NCI-H2171 (cell line): Measurements from ENCODE around the gene PPP1R12B.
"Not testable (repeated sequence)": the region's sequence is repeated elsewhere in the genome, so short reads cannot be mapped to it uniquely, and the experiment has no call there.

Experiments used
- DNase-seq: peaks from one replicate; lab custom pipeline; 2025; lab: John Stamatoyannopoulos, UW

PPP1R12B gene

DNA sequence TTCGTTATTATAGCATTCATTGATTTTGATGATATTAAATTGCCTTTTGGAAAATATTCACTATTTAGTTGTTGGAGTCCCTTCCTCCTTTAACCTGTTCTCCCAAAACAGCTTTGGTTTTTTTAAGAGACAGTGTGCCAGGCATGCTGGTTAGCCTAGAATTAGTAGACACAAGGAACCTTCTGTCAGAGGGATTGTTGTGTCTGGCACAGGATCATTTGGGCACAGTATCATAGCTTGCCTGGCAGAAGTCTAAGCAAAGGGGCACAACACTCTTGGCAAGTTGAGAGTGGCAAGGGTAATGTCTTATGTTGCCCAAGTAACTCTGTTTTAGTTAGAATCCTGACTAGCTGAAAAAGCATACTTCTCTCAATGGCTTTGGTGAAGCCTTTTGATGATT lies 49.9 kb downstream of the PPP1R12B start:
- not testable (repeated sequence) for DNase-seq

DNA sequence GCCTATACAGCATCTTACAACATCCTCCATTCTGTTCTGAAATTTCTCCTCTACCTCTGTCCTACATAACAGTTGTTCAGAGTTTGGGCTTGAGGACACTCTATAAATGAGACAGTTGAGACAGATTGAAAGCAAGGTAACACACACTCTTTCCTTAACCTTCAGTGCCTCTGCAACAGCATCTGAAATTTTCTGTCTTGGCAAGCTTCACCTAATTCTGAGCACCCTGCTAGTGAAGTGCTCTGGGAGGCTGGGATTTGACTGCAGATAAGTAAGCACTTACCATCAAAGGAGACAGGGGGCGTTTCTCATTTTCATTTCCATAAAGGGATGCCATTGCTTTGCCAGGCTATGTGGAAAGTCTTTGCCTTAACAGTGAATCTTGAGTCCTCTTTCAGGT lies 53.3 kb downstream of the PPP1R12B start:
- not testable (repeated sequence) for DNase-seq

DNA sequence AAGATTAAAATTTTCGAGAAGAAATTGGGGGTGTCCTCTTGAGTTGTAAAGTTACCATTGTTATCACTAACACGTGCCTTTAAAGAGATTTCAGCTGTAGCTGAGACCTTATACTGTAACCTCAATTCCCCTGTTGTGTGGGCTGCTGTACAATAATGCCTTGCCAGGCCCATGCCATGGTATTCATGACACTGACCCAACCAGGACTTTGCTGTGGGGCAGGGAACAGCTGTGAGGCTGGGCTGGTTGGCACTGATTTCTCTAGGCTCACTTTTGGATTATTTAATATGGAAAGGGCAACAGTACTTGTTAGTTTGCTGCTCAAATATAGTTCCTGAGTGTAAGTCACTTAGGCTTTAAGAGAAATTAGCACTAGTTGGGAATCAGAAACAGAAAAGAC lies 54.9 kb downstream of the PPP1R12B start:
- not testable (repeated sequence) for DNase-seq

DNA sequence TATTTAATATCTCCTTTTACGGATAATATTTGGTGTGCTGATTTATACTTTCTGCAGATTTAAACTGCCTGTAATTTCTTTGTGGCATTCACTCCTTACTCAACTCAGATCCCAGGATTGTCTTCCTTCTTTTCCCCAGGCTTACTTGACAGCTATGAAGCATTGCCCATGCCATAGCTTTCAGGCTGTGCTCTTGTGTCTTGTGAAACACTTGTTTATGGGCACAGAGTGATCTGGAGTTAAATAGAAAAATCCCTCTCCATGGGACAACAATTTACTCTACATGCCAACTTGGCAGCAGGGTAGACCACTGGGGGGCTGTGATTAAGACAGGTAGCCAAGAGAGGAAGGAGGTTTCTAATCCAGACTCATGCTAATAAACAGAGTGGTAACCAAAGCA lies 57.4 kb downstream of the PPP1R12B start:
- DNase-seq: no peak

DNA sequence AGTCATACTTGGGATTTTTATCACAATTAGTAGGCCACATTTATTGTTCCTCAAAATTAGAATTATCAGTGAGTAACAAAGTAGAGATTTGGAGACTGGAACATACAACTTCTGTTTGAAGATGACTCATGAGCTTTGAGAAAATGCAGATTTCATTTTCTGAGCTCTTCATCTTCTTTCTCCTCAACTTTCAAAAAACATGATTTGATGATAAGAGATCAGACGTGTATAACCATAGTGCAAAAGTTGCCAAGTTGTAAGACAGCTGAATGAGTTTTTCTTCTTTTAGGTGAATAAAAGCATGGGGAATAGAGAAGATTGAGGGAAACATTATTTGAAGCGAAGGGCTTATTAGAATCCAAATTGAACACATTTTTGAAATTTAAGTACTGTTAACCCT lies 58.4 kb downstream of the PPP1R12B start:
- DNase-seq: not testable (repeated sequence)

DNA sequence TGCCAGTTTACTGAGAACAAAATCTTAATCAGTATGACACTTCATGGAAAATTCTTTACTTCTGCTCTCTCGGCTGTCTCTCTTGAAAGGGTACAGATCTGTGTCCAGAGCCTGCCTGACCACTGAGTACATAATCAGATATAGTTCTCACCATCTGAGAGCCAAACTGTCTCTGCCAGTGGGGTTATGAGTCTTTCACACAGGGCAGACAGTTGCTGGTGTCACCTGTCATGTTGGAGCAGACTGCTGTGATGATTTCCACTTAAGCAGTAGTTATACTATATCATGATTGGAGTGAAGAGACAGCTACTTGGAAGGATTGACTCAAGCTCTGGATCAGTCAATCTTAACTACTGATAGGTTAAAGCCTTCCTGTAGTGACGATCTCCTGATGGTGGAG lies 58.9 kb downstream of the PPP1R12B start:
- not testable (repeated sequence) for DNase-seq

DNA sequence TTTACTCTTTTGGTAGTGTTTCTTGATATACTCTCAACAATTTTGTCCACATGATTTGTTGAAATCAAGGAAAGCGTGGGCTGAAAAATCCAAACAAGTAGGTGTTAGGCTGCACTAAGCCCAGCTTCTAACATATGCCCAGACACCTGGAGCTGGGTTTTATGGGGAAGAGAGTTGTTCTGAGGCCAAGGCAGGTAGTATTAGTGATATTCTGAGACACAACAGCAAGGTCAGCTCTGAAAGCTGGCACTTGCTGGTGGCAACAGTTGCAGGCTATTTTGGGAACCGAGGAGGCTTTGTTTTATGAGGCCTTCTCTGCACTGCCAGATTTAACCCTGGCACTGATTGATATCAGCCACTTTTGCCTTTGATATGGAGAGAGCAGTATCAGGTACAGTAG lies 61.8 kb downstream of the PPP1R12B start:
- DNase-seq: not testable (repeated sequence)

DNA sequence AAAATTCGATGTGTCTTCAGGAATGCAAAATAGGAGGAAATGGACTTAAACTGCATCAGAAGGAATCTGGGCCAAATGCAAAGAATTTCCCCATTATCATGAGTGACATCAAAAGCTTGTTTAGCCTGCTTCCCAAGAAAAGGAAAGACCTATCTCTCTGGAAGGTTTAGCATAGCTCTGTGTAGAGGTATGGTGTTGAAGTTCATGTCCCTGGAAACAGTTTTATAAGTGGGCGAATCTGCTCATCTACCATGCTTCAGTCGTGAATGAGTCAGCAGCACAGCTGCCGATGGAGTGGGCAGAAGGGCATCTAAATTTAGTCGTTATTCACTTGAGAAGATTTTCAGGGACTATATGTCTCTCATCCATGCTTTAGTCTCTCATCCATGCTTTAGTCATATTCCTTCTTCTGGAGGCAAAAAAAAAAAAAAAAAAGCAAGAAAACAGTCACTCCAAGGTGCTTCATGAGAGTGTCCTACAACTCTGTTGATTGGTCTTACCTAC lies 62.4 kb downstream of the PPP1R12B start:
- DNase-seq: not testable (repeated sequence)

DNA sequence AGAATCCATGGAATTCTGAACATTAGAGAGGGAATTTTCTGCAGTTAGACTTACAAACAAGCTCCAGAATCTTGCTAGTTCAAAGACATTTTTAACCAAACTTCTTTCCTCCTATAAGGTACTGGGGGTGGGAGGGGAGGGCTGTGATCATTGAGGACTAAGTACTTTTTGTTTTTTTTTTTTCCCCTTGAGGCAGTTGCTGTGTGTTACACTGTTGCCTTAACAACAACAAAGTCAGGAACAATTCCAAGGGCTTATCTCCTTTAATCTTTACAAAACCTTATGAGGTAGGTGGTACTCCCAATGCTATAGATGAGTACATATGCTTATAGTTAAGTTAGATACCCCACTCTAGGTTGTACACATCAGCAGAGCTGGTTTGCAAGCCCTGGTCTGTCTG lies 62.9 kb downstream of the PPP1R12B start:
- no peak for DNase-seq

DNA sequence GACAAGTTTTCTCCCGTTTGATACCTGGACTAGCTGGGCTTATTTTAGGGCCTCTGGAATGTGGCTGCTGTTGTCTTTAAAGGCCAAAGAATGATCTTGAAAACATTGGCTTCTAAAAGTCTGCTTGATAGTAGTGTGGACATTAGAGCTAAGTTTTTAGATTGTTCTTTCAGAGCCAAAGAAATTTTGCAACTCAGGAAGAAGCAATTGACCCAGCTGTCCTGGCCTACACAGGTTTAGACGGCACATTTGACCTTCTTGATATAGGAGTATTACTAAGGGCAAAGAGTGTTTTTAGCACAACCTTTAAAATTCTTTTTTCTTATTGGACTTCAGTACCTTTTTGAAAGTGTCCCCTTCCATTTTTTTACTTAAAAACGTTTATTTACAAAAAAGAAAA lies 63.9 kb downstream of the PPP1R12B start:
- not testable (repeated sequence) for DNase-seq

DNA sequence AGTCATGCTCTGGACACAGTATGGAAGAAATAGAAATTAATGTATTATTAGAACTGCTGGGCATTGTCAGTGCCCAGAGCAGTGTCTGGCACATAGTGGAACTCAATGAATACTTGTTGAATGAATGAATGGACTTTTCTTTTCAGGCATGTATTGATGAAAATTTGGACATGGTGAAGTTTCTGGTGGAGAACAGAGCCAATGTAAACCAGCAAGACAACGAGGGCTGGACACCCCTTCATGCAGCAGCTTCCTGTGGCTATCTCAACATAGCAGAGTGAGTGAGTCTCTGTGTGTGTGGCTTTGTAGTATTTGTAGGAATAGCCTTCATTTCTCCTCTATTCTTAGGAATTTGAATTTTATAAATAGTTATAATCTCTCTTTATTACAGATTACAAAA lies 68.1 kb downstream of the PPP1R12B start:
- DNase-seq: no peak

DNA sequence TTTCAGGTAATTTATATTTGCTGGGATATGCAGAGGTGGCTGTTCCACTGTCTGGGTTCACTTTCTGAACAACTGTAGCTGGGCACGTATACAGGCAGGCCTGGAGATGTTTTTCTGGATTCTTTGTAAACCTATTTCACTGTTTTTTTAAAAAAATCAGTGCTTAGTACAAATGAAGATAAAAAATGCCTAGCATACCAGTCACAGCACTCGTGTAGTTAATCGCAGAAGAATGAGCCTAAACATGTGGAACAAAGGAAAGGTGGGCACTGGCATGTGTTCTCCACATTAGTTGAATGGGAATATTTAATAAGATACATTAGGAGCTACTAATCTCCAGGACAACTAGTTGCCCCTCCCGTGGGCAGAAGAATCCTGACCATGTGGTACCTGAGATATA lies 68.6 kb downstream of the PPP1R12B start:
- DNase-seq: not testable (repeated sequence)

DNA sequence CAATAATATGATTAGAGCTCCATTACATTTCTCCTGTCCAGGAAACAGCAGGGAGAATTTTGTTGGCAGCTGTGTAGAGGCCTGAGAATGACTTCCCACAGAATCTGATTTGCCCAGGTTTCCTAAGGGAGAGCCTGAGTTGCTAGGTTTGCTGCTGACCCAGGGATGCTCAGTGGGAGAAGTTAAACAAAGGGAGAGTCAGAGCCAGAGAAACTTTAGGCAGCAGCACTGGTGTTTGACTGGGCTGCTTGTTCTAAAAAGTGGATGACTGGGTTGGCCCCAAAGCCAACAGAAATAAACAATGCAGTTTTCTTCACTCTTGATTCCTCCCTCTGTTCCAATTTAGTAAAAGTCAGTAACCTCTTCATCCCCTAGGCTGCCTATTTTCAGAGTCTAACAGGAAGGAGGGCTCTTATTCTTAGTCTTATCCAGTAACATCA lies 69.3 kb downstream of the PPP1R12B start:
- DNase-seq: not testable (repeated sequence)

DNA sequence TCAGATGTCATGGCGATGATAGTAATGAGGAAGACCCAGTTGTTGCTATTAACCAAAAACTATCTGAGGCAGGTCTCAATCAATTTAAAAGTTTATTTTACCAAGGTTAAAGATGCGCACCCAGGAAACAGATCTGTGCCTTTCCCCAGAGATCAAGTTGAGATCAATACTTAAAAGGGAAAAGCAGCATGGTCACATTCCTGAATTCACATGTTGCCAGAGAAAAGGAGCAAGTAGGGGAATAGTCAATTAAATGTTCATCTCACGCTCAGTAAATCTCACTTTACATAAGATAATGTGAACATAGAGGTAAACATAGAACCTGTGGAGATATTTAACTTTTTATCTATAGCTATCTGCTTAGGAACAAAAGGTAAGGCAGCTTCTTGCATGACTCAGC lies 71.2 kb downstream of the PPP1R12B start:
- not testable (repeated sequence) for DNase-seq

DNA sequence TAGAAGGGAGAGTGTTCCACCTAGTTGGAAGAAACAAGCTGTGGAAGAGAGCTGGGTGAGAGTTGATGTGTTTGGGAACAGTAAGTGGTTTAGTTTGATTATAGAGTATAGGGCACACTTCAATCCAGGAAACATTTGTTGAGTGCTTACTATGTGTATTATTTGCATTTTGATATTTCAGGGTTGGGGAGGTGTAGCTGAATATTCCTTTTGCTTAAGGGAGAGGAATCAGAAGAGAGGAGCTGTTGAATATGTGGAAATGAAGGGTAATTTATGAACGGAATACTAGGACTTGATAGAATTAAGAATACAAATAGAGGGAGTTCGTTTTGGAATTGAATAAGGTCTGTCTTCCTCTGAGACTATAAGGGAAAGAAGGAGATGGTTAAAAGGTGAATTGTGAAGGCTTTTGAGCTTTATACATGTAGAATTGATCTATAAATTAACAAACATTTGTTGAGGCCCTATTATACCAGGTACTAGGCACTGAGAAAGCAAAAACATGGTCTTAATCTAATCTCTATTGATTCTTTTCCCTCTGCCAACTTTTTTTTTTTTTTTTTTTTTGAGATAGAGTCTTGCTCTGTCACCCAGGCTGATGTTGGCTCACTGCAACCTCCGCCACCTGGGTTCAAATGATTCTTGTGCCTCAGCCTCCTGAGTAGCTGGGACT lies 72.1 kb downstream of the PPP1R12B start:
- not testable (repeated sequence) for DNase-seq

DNA sequence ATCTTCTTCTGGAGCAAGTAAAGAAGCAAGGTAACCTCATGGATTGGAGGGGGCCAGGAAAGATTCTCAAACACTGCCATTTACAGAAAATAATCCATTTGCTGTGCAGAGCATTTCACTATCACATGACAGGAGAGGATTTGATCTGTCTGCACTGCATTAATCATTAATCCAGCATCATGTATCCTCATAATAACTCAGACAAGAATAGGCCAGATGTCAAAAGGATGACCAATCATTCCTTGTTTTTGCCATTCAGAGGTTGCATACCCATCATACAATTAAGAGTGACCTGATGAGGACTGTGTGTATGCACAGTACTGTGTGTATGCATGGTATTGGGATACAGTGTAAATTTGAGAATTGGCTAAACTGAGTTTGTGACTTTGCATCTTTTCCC lies 74.2 kb downstream of the PPP1R12B start:
- DNase-seq: not testable (repeated sequence)

DNA sequence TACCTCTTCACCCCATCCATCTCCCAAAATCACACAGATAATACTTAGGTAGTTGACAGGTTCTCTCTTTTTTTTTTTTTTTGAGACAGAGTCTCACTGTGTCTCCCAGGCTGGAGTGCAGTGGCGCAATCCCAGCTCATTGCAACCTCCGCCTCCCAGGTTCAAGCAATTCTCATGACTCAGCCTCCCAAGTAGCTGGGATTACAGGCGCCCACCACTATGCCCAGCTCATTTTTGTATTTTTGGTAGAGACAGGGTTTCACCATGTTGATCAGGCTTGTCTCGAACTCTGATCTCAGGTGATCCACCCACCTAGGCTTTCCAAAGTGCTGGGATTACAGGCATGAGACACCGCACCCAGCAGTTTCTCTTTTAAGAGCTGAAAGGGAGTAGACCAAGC lies 75.8 kb downstream of the PPP1R12B start:
- not testable (repeated sequence) for DNase-seq

DNA sequence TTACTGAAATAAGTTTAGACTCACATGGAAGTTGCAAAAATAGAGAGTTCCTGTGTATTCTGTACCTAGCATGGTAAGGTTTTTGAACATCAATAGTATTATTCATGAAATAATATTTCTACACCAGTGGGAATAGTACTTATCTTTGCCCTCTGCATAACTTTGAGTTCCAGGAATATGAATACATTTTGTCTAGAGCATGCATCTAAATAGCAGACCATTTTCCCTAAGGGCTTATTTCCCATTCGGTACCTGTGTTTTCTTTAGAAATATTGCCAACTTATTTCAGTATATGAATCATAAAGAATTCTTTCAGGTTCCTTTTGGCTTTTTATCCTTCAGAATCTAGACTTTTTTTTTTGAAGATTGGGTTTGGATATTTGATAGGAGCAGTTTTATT lies 81.6 kb downstream of the PPP1R12B start:
- not testable (repeated sequence) for DNase-seq

DNA sequence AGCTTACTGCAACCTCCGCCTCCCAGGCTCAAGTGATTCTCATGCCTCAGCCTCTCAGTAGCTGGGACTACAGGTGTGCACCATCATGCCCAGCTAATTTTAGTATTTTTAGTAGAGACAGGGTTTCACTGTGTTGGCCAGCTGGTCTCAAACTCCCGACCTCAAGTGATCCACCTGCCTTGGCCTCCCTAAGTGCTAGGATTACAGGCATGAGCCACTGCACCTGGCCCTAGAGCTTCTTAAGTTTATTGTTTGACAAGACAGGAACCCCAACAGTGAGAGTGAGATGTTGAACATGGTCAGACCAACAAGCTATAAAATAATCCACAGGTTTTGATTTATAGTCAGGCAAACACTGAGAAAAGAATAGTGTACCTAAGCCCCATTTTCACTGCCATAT lies 83.8 kb downstream of the PPP1R12B start:
- not testable (repeated sequence) for DNase-seq

DNA sequence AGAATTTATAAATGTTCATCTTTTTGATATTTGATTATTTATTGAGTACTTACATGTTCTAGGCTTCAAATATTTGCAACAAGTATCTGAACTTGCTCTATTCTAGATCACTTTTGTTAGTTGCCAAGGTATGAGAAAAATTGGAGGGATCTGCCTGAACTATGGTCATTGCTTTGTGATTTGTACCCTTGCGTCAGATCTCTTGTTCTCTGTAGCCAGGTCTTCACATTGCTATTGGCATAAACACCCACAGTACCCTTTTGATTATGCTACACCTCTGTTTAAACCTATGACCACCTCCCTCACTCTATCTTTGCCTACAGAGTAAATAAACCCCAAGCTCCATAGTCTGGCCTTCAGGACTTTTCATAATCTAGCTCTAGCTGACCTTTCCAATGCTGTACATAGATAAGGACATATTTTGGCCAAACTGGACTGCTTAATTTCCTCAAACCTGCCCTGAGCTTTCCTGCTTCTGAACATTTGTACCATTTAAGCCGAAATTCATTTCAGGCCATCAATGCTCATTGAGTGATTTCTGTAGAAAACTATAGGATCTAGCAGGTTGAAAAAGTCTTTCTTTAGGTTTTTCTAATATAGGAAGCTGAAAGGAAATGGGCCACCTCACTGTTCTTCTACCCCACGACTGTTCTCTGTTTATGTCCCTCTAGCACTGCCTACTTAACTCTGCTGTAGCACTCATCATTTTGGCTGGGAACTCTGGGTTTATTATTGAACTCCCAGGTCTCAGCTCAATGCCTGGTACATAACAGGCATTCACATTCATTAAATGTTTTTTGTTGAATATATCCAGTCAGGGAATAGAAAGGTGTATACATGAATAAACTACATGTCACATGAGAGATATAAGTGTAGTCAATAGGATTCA lies 84.9 kb downstream of the PPP1R12B start:
- DNase-seq: no peak

DNA sequence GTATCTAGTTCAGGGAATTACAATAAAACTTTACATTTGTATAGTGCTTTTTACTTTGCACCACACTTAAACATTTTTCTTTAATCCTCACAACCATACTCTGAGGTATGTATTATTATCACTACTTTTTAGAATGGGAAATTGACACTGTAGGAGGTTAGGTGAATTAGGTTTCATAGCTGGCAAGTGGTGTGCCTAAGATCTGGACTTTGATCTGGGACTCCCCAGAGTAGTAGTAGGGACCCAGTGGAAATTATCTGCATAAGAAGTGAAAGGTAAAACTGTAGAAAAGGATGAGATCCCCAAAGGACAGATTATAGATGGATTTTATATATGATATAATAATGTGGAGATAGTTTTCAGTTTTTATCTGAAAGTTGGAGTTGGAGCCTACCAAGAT lies 85.6 kb downstream of the PPP1R12B start:
- no peak for DNase-seq

DNA sequence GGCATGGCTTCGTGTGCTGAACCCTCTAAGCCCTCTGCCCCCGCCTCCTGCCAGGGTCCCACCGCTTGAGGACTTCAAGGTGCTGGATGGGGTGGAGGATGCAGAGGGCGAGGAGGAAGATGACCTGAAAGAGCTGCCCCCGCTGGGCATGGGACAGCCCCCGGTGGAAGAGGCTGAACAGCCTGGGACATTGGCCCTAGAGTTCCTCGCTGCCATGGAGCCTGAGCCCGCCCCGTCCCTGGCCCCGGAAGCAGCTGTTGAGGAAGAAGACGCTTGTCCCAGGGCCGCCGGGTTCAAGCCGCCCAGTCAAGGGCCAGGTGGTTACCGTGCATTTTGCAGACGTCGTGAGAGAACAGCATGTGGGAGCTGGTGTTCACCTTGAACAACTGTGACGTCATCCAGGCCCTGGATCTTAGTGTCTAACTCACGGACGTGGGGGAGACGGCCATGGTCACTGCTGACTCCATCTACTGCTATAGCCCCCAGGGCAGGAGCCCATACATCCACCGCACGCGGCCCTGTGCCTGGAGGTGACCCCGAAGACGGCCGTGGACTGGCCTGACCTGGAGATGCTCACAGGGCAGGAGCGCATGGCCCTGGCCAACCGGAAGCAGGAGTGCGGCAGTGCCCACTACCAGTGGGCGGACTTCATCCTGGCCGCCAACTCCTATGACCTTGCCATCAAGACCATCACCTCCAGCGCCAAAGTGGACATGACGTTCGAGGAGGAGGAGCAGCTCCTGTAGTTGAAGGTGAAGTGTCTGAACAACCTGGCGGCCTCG lies 90.1 kb downstream of the PPP1R12B start:
- DNase-seq: no peak
